ENCODE results near the gene DLL3.

GRCh38 chr19:39516270-39516669, 17.5 kb downstream of the DLL3 start:
- TF ChIP-seq SOX6 (IDR thresholded peaks at IDR 0.05) (no peak), ELK1 (CRISPR knock-in tag; IDR thresholded peaks at IDR 0.05) (no peak), MTF1 (CRISPR knock-in tag; IDR thresholded peaks at IDR 0.05; ENCODE audit: borderline replicate concordance) (no peak), MYC (IDR thresholded peaks at IDR 0.05; ENCODE audit: low read depth, low read length) (no peak), MYC (CRISPR knock-in tag; IDR thresholded peaks at IDR 0.05; ENCODE audit: borderline replicate concordance, low read depth) (no peak), MEF2D (tag; conservative IDR thresholded peaks at IDR 0.05; ENCODE audit: low read depth) (no peak), RNF219 (CRISPR knock-in tag; IDR thresholded peaks at IDR 0.05) (no peak), REST (IDR thresholded peaks at IDR 0.05; ENCODE audit: borderline replicate concordance) (no peak), REST (CRISPR knock-in tag; IDR thresholded peaks at IDR 0.05; ENCODE audit: low read depth) (no peak), CTCF (IDR thresholded peaks at IDR 0.05 in 2 of 3, conservative IDR thresholded peaks at IDR 0.05 in 1 of 3; ENCODE audit: insufficient read depth in 2 of 3, low read depth in 1 of 3, low read length in 3 of 3) (no peak), POLR2A (conservative IDR thresholded peaks at IDR 0.05) (no peak), ZBTB26 (CRISPR knock-in tag; IDR thresholded peaks at IDR 0.05) (no peak), RAD21 (CRISPR knock-in tag; conservative IDR thresholded peaks at IDR 0.05 in 1 of 2, IDR thresholded peaks at IDR 0.05 in 1 of 2) (no peak), SIN3A (IDR thresholded peaks at IDR 0.05; ENCODE audit: borderline replicate concordance in 2 of 2, control insufficient read depth in 1 of 2, low read depth in 2 of 2, low read length in 2 of 2) (no peak), BHLHE40 (IDR thresholded peaks at IDR 0.05; ENCODE audit: low read length) (no peak)

All from K562 (cell line).